Cerebellar cortex (tissue), 1 donor: Measurements from ENCODE around the gene NTM.

Source experiments
- DNase-seq: peaks from one replicate; pipeline ENCODE4 v3.0.0-alpha.2; 2015; ENCODE audit warnings: low spot score

Gene NTM

DNA sequence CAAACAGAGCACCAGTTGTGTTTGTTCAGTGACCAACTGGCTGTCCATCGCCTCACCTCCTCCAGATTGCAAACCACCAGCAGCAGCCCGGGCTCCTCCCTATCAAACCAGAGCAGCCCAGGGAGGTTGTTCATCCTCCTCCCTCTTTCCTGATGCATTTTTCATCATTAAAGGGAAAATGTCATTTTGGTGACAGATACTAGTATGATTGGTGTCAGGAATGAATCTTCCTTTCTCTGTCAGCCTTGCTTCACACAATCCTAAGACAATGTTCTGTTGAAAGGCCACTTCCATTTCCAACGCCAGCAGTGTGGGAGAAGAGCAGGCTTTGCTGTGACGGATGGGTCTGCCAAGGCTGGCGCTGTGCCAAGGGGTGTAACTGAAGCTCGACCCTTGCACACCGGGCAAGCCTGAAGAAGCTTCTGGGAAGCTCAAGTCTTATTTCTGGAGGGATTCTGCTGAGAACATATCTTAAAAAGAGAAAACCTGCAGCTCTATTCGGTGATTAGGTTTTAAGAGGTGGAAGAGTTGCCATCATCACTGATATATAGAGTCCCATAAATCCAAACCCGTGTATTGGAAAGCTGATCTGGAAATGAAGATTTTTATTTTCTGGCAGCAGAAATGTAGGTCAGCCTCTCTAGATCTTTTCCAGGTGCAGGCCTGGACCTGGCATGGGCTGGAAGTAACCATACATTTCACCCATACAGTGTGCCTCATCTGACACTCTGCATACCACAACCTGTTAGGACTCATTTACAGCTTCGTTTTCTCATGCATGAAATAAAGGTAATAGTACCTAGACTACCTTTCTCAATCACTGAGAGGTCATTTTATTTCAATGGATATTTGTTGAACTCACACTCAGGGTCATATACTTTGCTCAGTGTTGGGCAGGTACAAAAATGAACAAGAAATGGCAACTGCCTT is 524.5 kb downstream of the NTM start:
- DNase-seq, result peak; percentile 37

DNA sequence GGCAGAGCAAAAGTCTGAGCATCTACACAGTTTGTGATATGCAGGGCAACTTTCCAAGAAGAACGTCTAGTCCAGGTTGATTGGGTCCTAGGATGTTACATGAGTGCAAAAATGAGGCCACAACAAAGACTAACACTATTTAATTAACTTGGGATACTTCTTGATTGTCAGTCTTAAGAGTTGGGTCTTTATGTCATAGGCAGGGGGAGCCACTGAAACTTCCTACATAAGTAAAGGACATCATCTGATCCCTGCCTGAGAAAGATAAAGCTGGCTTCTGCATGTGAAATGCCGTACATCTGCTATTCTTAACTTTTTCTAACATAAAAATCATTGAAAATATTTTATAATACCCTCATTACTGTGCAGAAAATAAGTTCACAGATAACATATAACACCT is 525.5 kb downstream of the NTM start:
- no peak for DNase-seq

DNA sequence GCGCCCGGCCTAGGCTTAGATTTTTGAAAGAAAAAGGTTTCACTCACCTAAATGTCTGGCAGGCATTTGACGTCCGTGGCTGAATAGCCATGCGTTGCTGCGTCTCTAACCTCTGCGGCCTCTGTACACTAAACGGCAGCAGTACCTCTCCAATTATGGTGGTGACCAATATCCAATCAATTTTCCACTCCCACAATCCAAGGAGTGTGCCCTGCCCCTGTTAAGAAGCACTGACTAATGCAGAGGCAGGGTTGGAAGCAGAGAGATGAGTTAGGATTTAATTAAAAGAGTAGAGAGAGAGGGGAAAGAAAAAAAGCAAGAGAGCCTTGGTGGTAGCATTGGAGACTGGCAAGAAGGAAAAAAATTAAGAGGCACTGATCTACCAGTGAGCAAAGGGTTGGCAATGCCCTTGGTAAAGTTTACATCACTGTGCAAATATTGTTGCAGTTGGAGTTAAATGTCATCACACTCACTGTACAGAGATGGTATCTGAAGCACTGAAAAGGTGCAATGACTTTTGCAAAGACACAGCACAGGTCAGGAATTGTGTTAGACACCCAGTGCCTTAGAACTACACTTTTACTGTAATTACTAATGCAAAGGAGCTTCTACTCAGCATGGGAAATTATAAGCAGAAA is 526.7 kb downstream of the NTM start:
- no peak for DNase-seq

DNA sequence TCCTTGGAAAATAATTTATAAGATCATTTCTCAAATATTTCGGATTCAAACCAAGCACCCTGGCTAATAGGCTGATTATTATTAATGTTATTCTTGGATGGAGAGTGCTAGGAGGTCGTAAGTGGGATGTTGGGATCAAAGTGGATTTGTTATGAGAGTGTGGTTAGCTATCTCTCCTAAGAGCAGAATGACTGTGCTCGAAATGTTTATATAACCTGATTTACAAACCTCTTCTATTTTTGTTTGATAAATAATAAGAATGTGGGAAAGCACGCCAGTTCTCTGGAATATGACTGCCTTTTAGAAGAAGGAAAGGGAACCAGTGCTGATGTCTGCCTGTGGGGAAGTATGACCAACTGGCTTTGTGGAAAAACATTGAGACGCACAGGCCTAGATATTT is 527.5 kb downstream of the NTM start:
- no peak for DNase-seq

DNA sequence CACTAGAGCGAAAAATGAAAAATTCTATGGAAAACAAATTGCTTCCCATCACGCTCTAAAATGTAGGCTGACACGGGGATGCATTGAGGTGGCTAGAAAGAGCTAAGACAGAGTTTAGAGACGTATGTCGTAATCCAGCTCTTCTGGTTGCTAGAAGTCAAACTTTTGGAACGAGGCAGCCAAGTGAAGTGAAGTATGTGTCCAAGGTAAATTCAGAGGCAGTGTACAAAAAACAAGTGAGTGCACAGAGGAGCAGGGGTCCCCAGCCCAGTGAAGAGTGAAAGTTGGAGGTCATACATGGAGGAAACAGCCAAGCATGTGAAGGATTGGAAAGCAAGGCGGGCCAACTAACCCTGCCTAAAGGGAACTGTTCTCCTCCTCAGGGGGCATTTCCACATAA is 528.5 kb downstream of the NTM start:
- no peak for DNase-seq

DNA sequence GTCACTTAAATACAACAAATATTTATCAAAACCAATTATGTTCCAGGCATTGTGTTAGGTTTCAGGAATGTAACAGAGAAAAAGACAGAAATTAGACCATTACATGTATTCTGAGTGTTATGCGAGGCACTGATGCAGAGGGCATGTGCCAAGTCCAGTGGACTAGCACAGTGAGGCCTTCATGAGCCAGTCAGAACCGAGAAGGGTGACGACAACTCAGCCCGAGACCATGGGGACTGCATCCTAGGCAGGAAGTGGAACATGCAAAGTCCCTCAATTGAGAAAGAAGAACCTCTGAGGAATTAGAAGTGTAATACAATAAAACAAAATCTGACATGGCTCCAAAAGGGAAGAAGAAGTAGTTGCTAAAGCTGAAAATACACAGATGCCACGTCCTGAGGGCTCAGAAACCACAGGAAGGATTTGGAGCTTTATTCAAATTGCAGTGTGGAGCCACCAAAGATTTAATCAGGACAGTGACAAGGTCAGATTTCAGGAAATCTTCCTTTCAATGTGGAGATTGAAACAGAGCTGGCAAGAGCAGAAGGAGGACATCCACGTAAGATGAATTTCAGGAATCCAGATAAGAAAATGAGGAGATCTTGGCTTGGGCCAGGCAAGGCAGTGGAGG is 529.6 kb downstream of the NTM start:
- DNase-seq, result peak; percentile 31

DNA sequence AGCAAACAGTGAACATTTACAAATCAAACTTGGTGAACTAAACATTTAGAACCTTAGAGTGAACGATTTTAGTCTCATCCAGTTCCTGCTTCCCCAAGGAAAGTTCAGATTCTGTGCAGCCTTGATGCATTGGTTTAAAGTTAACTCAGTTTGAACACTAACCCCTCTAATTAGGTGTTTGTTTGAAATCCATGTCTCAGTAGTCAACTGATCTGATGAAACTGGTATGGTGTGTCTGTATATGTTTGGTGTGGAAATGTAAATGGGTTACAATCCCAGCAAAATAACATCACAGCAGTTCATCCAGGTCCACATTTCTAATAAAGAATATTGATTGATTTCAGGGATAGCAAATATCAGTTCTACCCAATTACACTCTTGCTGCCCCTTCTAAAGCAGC is 532.0 kb downstream of the NTM start:
- DNase-seq, result no peak

DNA sequence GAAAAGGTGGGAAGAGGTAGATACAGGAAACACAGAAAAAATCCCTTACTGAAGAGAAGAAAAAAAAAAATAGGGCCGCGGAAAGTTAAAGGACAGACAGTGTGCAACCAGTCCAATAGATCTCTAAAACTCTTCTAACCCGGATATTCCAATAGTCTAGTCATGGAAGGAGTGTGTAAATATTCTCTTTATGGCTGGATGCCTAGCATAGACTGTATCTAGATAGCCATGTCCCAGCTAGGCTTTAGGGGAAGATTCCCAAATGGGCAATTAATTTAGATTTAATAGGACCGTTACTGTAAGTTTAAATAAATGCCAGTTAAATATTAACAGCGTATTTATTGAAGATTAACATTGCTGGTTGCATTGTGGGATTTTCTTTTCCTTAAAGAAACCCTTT is 532.7 kb downstream of the NTM start:
- no peak for DNase-seq

DNA sequence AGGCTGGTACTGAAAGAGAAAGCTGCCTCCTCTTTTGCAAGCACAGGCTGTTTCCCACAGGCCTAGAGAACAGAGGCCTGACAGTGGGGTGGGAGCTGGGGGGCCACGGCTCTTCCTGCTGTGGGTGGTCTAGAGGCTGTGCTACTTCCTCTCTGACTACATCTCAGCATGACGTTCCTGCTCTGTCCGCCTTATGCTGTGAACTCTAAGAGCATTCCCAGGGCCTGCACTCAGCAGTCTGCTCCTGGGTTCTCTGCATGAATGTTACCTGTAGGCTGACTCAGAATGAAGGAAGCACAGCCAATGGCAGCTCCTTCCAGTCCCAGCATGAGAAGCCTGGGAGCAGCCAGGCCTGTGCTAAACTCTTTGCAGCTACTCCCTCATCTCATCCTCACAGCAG is 534.3 kb downstream of the NTM start:
- peak; percentile 67 for DNase-seq

DNA sequence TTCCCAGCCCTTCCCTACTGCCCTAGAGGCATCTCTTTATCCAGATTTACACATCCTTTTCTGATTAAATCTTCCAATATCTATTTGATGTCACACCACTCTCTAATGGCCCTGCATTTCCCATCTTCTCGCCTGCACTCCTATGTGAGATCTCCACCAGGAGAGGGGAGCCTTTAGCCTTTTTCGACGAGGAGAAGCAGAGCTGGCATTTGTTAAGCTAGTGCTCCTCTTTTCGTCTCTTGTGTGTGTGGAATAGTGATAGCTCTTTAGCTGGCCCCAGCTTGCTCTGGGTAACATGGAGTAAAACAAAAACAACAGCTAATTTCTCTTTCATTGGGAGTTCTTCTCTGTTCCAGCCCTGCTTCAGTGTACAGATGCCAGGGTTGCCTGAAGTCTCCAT is 536.5 kb downstream of the NTM start:
- peak; percentile 81 for DNase-seq

DNA sequence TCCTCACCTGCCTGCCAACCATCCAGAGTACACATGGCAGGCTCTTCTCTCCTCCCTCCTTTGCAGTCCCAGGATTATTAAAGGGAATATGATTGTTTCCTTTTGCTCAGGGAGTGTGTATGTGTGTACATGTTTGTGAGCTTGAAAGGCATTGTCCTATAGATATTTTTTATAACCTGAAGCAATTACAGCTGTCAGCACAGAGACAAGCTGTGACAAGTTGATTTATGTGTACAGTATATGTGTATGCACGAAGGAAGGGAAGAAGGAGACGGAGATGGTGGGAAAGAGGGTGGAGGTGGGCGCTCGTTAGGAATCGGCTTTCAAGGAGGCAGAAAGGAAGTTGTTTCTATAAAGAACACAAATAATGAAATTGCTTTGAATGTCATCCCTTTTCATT is 537.0 kb downstream of the NTM start:
- DNase-seq, result no peak

DNA sequence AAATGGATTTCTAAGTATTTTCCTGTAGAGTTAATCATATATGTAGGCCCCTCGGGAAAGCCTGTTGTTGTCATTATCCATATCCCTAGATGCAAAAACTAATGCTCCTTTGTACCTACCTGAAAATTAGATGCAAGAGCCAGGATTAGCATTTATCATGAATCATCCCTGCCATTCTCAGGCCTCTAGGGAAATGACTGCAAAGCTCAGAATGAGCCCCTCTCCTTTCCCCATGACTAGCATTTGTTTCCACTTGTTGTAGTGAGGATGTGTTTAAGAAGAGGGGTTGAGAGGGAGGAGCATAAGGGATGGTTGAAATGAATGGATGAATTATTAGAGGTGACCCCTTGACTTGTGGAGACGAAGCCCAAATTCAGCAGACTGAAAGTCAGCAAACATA is 537.9 kb downstream of the NTM start:
- DNase-seq, result no peak

DNA sequence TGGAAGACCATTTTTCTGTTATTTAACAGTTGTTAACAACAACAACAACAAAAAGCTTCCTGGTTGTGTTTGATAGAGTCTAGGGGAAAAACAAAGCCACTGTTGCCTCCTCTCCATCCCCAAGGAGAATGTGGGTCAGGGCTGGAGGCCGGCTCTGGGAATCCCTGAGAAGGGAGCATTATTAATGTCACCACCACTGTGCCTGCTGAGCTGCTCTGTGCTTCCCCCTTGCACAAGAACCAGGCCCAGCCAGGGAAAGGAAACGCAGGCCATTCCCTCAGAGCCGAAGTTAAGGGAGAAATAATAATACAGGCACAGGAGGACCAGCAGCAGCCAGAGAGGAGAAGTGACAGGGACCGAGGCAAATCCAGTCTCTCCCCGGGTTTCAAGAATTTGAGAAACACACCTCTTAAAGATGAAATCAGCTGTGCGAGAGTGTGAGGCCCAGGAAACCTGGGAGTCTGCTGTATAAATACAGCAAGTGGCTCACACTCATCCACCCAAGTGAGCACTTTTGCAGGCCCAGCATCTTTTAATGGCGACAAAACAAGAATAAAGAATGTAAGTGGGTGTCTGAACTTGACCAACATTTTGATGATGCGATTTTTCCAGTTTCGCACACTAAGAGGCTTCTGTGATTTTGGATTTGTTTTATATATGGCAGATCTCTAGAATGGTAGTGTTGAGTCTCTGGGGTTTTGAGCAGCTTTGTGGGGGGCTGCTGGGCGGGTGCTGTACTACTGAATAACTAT is 539.2 kb downstream of the NTM start:
- peak; percentile 68 for DNase-seq

DNA sequence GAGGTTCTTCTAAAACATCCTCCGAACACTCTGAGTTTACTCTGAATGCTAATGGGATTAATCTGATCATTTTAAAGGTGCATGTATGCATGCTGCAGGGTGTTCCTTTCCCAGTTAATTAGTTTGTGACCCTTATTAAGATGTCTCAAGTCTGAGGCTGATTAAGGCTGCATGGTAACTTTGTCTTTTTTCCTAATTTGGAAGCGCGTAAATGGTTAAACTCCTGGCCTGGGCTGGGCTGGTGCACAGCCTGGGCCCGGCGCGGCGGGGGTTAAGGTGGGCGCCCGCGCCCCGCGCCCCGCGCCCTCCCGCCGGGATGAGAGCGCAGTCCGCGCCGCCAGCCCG is 539.7 kb downstream of the NTM start:
- no peak for DNase-seq

DNA sequence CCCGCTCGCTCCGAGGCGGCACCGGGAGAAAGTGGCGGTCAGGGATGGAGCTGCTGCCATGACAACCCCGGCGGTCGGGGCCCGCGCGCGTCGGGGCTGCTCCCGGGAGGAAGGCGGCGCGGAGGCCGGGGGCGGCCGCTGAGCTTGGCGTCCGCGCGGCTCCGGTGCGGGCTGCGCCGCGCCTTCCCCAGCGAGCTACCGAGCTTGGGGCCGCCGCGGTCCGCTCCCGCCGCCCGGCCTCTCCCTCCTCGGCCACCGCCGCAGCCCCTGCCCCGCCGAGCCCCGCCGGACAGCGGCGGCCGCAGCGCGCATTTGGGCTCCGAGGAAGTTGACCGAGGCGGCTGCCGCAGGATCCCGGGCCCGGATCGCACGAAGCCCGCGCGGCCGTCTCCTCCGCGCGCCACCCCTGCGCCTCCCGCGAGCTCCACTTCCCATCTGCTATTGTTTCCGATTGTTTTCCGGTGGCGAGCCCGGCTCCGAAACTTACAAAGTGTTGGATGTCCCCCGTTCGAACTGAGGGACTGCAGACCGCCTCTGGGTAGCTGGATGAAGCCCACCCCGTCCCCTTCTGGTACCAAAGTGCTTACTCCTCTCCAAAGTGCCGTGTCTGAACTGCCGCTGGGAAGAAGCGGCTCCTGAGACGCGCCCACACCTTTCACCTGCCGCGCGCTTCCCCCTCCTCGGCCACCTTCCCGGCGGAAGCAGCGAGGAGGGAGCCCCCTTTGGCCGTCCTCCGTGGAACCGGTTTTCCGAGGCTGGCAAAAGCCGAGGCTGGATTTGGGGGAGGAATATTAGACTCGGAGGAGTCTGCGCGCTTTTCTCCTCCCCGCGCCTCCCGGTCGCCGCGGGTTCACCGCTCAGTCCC is 540.3 kb downstream of the NTM start:
- peak; percentile 37 for DNase-seq

DNA sequence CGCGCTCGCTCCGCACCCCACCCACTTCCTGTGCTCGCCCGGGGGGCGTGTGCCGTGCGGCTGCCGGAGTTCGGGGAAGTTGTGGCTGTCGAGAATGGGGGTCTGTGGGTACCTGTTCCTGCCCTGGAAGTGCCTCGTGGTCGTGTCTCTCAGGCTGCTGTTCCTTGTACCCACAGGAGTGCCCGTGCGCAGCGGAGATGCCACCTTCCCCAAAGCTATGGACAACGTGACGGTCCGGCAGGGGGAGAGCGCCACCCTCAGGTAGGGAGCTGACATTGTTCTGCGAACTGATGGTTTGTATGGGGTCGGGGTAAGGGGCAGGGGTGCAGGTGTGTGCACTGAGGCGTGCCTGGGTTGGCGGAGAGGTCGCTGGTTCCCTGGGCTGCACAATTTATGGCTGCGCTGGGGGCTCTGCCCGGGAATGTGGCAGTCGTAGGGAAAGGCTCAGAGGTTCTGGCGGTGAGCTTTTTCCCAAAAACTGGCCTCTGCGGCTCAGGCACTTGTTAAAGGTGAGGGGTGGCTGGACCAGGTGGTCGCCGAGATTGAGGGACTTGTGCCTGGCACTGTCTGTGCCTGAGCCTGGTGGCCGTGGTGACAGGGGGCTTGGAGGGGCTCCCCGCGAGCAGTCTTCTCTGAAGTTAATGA is 541.1 kb downstream of the NTM start:
- DNase-seq, result peak; percentile 39

DNA sequence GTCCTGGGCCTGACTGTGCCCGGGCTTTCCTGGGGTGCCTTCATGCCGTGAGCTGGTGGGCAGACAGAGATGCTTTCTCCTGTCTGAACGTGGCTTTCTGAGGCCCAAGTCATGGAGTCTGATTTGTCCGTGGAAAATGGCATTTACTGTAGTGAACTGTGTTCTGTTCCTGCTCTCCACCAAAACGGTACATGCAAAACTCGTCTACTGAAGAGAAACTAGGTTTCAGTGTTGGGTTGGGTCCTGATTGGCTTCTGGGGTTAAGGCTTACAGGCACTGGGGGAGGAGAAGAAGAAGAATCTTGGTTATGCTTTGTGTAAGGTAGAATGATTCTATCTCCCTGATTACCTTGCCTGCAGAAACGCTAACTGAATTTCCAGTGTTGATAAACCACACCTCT is 541.7 kb downstream of the NTM start:
- DNase-seq, result peak; percentile 78

DNA sequence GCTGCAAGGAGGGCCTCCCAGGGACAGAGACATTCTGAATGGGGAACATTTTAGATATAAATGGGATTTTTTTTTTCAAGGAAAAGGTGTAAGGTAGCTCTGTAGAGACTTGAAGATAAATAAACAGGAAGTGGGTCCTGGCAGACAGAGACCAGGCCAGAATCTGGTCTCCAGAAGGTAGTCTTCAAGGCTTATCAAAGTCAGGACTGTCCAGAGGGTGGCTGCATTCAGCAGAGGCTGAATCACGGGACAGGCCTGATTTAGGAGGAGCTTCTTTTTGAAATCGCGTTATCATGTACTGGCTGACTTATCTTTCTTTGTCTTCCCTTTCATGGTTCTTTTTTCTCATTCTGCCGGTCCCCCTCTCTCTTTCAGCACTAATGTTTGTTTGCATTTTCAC is 542.9 kb downstream of the NTM start:
- peak; percentile 70 for DNase-seq

DNA sequence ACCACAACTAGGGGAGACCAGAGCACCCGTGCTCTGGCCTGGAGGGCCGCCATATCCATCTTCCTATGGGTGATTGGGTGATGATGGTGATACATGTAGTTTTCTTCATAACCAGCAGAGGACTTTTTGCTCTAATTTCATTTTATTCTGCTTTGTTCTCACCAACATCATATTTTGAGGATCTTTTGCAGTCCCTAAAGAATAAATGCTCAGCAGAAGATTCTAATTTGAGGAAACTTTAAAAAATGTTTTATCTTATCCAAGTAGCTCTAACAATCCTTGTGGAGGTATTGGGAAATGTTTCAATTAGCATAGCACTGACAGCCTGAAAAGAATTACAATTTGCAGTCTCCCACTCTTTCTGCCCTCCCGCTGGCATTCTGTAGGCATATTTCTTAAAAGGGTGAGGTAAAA is 544.0 kb downstream of the NTM start:
- peak; percentile 69 for DNase-seq

DNA sequence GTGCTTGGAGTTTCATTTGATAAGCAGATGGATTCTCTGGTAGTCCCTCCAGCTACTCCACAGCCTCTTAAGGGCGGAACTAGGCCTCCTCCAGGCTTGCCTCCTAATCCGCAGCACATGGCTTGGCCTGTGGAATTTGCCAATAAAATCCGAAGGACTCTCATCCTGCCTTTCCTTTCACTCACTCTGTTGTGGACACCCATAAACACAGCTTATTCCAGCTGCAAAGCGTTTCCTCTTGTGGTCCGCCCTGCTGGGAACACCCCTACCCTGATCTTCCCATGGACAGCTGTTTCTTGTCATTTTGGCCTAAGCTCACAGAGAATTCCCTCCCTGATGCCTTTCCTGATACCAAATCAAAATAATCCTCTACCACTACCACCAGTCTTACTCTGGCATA is 546.2 kb downstream of the NTM start:
- no peak for DNase-seq
